ENCODE data around the gene EFHD2.

EFHD2 gene

GRCh38 chr1:15394258-15394690 is 15.4 kb upstream of the EFHD2 start:
- Histone ChIP-seq H3K9me3 (ENCODE audit: insufficient read depth, low read depth, low read length) (no peaks in the 10 kb centered on the region), H4K20me1 (ENCODE audit: insufficient read depth, low read length, poor library complexity, severe bottlenecking) (no peaks in the 10 kb centered on the region), H2AFZ (ENCODE audit: low read length) (no peak overlapping the region), H3K9me2 (replicated peaks; ENCODE audit: low read depth, low read length) (no peaks in the 10 kb centered on the region), H3K4me2 (ENCODE audit: low read depth, low read length, poor library complexity, severe bottlenecking) (no peak overlapping the region), H3K4me1 (ENCODE audit: insufficient read depth, low read length, poor library complexity, severe bottlenecking) (no peaks in the 10 kb centered on the region), H3K79me2 (ENCODE audit: insufficient read depth, low read length) (no peaks in the 10 kb centered on the region), H3K36me3 (ENCODE audit: insufficient read depth, low read length) (no peaks in the 10 kb centered on the region), H3K9ac (ENCODE audit: low read depth, low read length, poor library complexity, severe bottlenecking) (no peak overlapping the region), H3K4me3 (ENCODE audit: low read length, poor library complexity, severe bottlenecking) (no peak overlapping the region), H3F3A (ENCODE audit: low read depth) (no peaks in the 10 kb centered on the region), H3K27me3 (ENCODE audit: insufficient read depth, low read length, poor library complexity, severe bottlenecking) (no peaks in the 10 kb centered on the region)
- TF ChIP-seq, protein P1, sequence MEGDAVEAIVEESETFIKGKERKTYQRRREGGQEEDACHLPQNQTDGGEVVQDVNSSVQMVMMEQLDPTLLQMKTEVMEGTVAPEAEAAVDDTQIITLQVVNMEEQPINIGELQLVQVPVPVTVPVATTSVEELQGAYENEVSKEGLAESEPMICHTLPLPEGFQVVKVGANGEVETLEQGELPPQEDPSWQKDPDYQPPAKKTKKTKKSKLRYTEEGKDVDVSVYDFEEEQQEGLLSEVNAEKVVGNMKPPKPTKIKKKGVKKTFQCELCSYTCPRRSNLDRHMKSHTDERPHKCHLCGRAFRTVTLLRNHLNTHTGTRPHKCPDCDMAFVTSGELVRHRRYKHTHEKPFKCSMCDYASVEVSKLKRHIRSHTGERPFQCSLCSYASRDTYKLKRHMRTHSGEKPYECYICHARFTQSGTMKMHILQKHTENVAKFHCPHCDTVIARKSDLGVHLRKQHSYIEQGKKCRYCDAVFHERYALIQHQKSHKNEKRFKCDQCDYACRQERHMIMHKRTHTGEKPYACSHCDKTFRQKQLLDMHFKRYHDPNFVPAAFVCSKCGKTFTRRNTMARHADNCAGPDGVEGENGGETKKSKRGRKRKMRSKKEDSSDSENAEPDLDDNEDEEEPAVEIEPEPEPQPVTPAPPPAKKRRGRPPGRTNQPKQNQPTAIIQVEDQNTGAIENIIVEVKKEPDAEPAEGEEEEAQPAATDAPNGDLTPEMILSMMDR (conservative IDR thresholded peaks at IDR 0.05; ENCODE audit: low read length), result no peak
- no peak for TF ChIP-seq EZH2phosphoT487 (IDR thresholded peaks at IDR 0.05; ENCODE audit: borderline replicate concordance)

GRCh38 chr1:15397236-15397635 is 12.5 kb upstream of the EFHD2 start:
- Histone ChIP-seq H3K27me3 (ENCODE audit: insufficient read depth, low read length, poor library complexity, severe bottlenecking) (no peaks in the 10 kb centered on the region), H3K4me1 (ENCODE audit: insufficient read depth, low read length, poor library complexity, severe bottlenecking) (no peaks in the 10 kb centered on the region), H3K9me3 (ENCODE audit: insufficient read depth, low read depth, low read length) (no peaks in the 10 kb centered on the region), H2AFZ (ENCODE audit: low read length) (no peak overlapping the region), H3F3A (ENCODE audit: low read depth) (no peaks in the 10 kb centered on the region), H3K9ac (ENCODE audit: low read depth, low read length, poor library complexity, severe bottlenecking) (no peak overlapping the region), H4K20me1 (ENCODE audit: insufficient read depth, low read length, poor library complexity, severe bottlenecking) (no peaks in the 10 kb centered on the region), H3K79me2 (ENCODE audit: insufficient read depth, low read length) (no peaks in the 10 kb centered on the region), H3K9me2 (replicated peaks; ENCODE audit: low read depth, low read length) (no peaks in the 10 kb centered on the region), H3K36me3 (ENCODE audit: insufficient read depth, low read length) (no peaks in the 10 kb centered on the region), H3K4me3 (ENCODE audit: low read length, poor library complexity, severe bottlenecking) (no peak overlapping the region), H3K4me2 (ENCODE audit: low read depth, low read length, poor library complexity, severe bottlenecking) (no peak overlapping the region)
- TF ChIP-seq, protein P1 (conservative IDR thresholded peaks at IDR 0.05; ENCODE audit: low read length), result no peak
- no peak for TF ChIP-seq EZH2phosphoT487 (IDR thresholded peaks at IDR 0.05; ENCODE audit: borderline replicate concordance)

DNA sequence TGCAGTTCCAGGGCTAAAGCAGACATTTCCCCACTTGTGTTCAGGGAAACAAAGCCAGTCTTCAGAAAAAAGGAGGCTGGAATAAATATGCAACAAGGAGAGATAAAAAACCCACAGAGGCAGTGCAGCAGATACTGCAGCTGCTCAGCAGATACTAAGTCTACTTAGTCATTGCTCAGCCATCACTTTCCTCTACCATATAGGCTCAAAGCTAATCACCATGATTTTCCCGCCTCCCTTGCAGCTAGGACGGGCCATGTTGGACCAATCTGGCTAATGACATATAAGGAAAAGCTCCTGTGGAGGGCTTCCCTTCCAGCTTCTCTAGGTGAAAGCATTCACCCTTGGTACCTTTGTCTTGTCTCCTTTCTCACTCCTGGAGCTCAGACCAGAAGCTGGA is 10.0 kb upstream of the EFHD2 start:
- no peaks in the 10 kb centered on the region for H3K27me3 ChIP-seq (ENCODE audit: insufficient read depth, low read length, poor library complexity, severe bottlenecking)
- no peaks in the 10 kb centered on the region for H4K20me1 ChIP-seq (ENCODE audit: insufficient read depth, low read length, poor library complexity, severe bottlenecking)
- TF ChIP-seq, protein P1 (conservative IDR thresholded peaks at IDR 0.05; ENCODE audit: low read length), result no peak
- no peak for TF ChIP-seq EZH2phosphoT487 (IDR thresholded peaks at IDR 0.05; ENCODE audit: borderline replicate concordance)
- no peak overlapping the region for H3K9ac ChIP-seq (ENCODE audit: low read depth, low read length, poor library complexity, severe bottlenecking)
- H3K9me2 ChIP-seq (replicated peaks; ENCODE audit: low read depth, low read length), result no peaks in the 10 kb centered on the region
- no peaks in the 10 kb centered on the region for H3K9me3 ChIP-seq (ENCODE audit: insufficient read depth, low read depth, low read length)
- H3F3A ChIP-seq (ENCODE audit: low read depth), result no peaks in the 10 kb centered on the region
- H2AFZ ChIP-seq (ENCODE audit: low read length), result no peak overlapping the region
- H3K36me3 ChIP-seq (ENCODE audit: insufficient read depth, low read length), result no peaks in the 10 kb centered on the region
- H3K4me1 ChIP-seq (ENCODE audit: insufficient read depth, low read length, poor library complexity, severe bottlenecking), result no peaks in the 10 kb centered on the region
- H3K4me3 ChIP-seq (ENCODE audit: low read length, poor library complexity, severe bottlenecking), result no peak overlapping the region
- no peaks in the 10 kb centered on the region for H3K79me2 ChIP-seq (ENCODE audit: insufficient read depth, low read length)
- no peak overlapping the region for H3K4me2 ChIP-seq (ENCODE audit: low read depth, low read length, poor library complexity, severe bottlenecking)

All from Loucy (cell line).